Activated effector memory CD4-positive, alpha-beta T cell treated with Interleukin-2 at 50 U/mL for 16 hours (primary cell): ENCODE data around the gene ZNF41.

Experiments used
- DNase-seq: peaks from one replicate; pipeline ENCODE4 v3.0.0-alpha.2; 2020

The ZNF41 gene

GRCh38 chrX:47489507-47490275 is 6.7 kb upstream of the ZNF41 start:
- DNase-seq = no peak

- DNase-seq = no peak
Measured at GRCh38 chrX:47484885-47485284, 1.9 kb upstream of the ZNF41 start.

- no peak for DNase-seq
Measured at GRCh38 chrX:47483306-47484268, 565 bp upstream of the ZNF41 start.

GRCh38 chrX:47482065-47482511 is 934 bp downstream of the ZNF41 start:
- no peak for DNase-seq

GRCh38 chrX:47481160-47481559 is 1.9 kb downstream of the ZNF41 start:
- no peak for DNase-seq

GRCh38 chrX:47480576-47480975 is 2.4 kb downstream of the ZNF41 start:
- DNase-seq = no peak

GRCh38 chrX:47475476-47475875 is 7.5 kb downstream of the ZNF41 start:
- no peak for DNase-seq

GRCh38 chrX:47467106-47467505 is 15.9 kb downstream of the ZNF41 start:
- no peak for DNase-seq

- DNase-seq = no peak
Measured at GRCh38 chrX:47460561-47460960, 22.5 kb downstream of the ZNF41 start.

GRCh38 chrX:47458528-47458927 is 24.5 kb downstream of the ZNF41 start:
- DNase-seq = no peak

GRCh38 chrX:47456080-47456479 is 26.9 kb downstream of the ZNF41 start:
- no peak for DNase-seq

- DNase-seq = no peak
Measured at GRCh38 chrX:47452112-47452511, 30.9 kb downstream of the ZNF41 start.

- DNase-seq = no peak
Measured at GRCh38 chrX:47448165-47448806, 34.7 kb downstream of the ZNF41 start.

GRCh38 chrX:47447607-47448006 is 35.4 kb downstream of the ZNF41 start:
- no peak for DNase-seq

GRCh38 chrX:47446971-47447370 is 36.1 kb downstream of the ZNF41 start:
- no peak for DNase-seq

GRCh38 chrX:47446431-47446830 is 36.6 kb downstream of the ZNF41 start:
- no peak for DNase-seq

GRCh38 chrX:47430925-47431324 is 52.1 kb downstream of the ZNF41 start:
- DNase-seq = no peak

GRCh38 chrX:47422444-47422843 is 60.6 kb downstream of the ZNF41 start:
- DNase-seq = no peak

GRCh38 chrX:47420962-47421361 is 62.1 kb downstream of the ZNF41 start:
- no peak for DNase-seq

- no peak for DNase-seq
Measured at GRCh38 chrX:47420265-47420664, 62.8 kb downstream of the ZNF41 start.

- no peak for DNase-seq
Measured at GRCh38 chrX:47413179-47413594, 69.8 kb downstream of the ZNF41 start.
